Sigmoid colon (tissue), 4 donors: ENCODE data around the gene ITPR1.

Experiments used
- EP300 ChIP-seq, 4 donors: sonication (generic); formaldehyde crosslinking; IDR thresholded peaks; one replicate each; pipeline ENCODE4 v1.6.1; 2017; ENCODE audit warnings: antibody characterized with exemption in 4 of 4
- POLR2A ChIP-seq, 2 donors: fragments of 450-650 bp; IDR thresholded peaks; one replicate each; pipeline ENCODE4 v1.6.1; 2016; ENCODE audit warnings: antibody characterized with exemption in 2 of 2, mild to moderate bottlenecking in 2 of 2, moderate library complexity in 2 of 2
- POLR2AphosphoS5 ChIP-seq, 4 donors: sonication (generic); formaldehyde crosslinking; IDR thresholded peaks; one replicate each; pipeline ENCODE4 v1.6.1; 2017; ENCODE audit warnings: antibody characterized with exemption in 4 of 4
- TF ChIP-seq, protein P1 (sequence below), 4 experiments: fragments of 450-650 bp in 3 of 4; fragments of 200-600 bp in 1 of 4; IDR thresholded peaks; one replicate each; pipeline ENCODE4 v1.5.1; 2016 to 2019; ENCODE audit warnings: antibody characterized with exemption in 4 of 4, mild to moderate bottlenecking in 3 of 4, moderate library complexity in 2 of 4

DNA sequence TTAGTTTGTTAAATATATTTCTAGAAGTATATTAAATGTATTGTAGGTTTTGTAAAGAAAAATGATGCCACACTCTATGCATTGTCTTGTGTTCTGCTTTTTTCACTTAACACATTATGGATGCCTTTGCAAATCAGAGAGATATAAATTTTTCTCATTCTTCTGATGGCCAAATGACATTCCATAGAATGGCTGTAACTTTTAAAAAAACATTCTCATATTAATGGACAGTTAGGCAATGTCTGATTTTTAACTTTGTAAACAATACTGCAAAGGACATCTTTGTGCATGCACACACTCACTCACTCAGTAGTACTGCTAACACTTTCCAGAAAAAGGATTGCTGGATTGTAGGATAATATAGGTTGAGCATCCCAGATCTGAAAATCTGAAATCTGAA lies 195.9 kb downstream of the ITPR1 start:
- TF ChIP-seq, protein P1, sequence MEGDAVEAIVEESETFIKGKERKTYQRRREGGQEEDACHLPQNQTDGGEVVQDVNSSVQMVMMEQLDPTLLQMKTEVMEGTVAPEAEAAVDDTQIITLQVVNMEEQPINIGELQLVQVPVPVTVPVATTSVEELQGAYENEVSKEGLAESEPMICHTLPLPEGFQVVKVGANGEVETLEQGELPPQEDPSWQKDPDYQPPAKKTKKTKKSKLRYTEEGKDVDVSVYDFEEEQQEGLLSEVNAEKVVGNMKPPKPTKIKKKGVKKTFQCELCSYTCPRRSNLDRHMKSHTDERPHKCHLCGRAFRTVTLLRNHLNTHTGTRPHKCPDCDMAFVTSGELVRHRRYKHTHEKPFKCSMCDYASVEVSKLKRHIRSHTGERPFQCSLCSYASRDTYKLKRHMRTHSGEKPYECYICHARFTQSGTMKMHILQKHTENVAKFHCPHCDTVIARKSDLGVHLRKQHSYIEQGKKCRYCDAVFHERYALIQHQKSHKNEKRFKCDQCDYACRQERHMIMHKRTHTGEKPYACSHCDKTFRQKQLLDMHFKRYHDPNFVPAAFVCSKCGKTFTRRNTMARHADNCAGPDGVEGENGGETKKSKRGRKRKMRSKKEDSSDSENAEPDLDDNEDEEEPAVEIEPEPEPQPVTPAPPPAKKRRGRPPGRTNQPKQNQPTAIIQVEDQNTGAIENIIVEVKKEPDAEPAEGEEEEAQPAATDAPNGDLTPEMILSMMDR (IDR thresholded peaks at IDR 0.05), result no peak
- no peak for TF ChIP-seq POLR2A (IDR thresholded peaks at IDR 0.05)
- TF ChIP-seq POLR2AphosphoS5 (IDR thresholded peaks at IDR 0.05), result no peak
- no peak for TF ChIP-seq EP300 (IDR thresholded peaks at IDR 0.05)
